Measurements from ENCODE around the gene LMNA. TPM values are rescaled to one million over a fixed set of nuclear protein-coding genes. Genes with fewer than 3 reads are reported as not detected.
A peak's percentile ranks its signal among the peaks of the same experiment; 100 is the strongest.

The LMNA gene
- total RNA-seq, 4 donors from 2014 or later: 201 to 295 (median 211) TPM

- TF ChIP-seq POLR2A (IDR thresholded peaks at IDR 0.05) (no peak), CTCF (IDR thresholded peaks at IDR 0.05) (no peak)
- Histone ChIP-seq H3K4me3 (peak overlapping the region in 1 of 4 donors; percentile 13), H3K36me3 (no peaks in the 10 kb centered on the region), H3K9me3 (no peaks in the 10 kb centered on the region), H3K27me3 (no peaks in the 10 kb centered on the region), H3K27ac (peak overlapping the region; percentile 76 to 95 (median 85)), H3K4me1 (peaks cover 10 to 73% (median 16%) of the 10 kb centered on the region in 4 donors)
- DNase-seq: no peak
Measured at GRCh38 chr1:156103521-156103947, 11.0 kb upstream of the LMNA start.

- Histone ChIP-seq H3K27me3 (no peaks in the 10 kb centered on the region), H3K27ac (peak overlapping the region; percentile 76 to 95 (median 85)), H3K36me3 (no peaks in the 10 kb centered on the region), H3K4me3 (peak overlapping the region in 1 of 4 donors; percentile 13), H3K4me1 (peaks cover 10 to 73% (median 16%) of the 10 kb centered on the region in 4 donors), H3K9me3 (no peaks in the 10 kb centered on the region)
- TF ChIP-seq POLR2A (IDR thresholded peaks at IDR 0.05) (no peak), CTCF (IDR thresholded peaks at IDR 0.05) (no peak)
- DNase-seq: peak in 2 of 3 donors; percentile 74 to 81
Measured at GRCh38 chr1:156104065-156104810, 10.3 kb upstream of the LMNA start.

GRCh38 chr1:156104861-156105832 is 9.4 kb upstream of the LMNA start:
- H3K4me1 ChIP-seq: peaks cover 10 to 69% (median 16%) of the 10 kb centered on the region in 4 donors
- H3K27me3 ChIP-seq: no peaks in the 10 kb centered on the region
- H3K27ac ChIP-seq: peak overlapping the region; percentile 76 to 95 (median 85)
- no peaks in the 10 kb centered on the region for H3K9me3 ChIP-seq
- peak overlapping the region; percentile 34 to 51 (median 48) for H3K4me3 ChIP-seq
- H3K36me3 ChIP-seq: no peaks in the 10 kb centered on the region
- TF ChIP-seq CTCF (IDR thresholded peaks at IDR 0.05): no peak
- TF ChIP-seq POLR2A (IDR thresholded peaks at IDR 0.05): no peak
- no peak for DNase-seq

- peaks cover 10 to 54% (median 16%) of the 10 kb centered on the region in 4 donors for H3K4me1 ChIP-seq
- H3K36me3 ChIP-seq: no peaks in the 10 kb centered on the region
- no peaks in the 10 kb centered on the region for H3K27me3 ChIP-seq
- TF ChIP-seq POLR2A (IDR thresholded peaks at IDR 0.05) (no peak), CTCF (IDR thresholded peaks at IDR 0.05) (no peak)
- peak overlapping the region; percentile 76 to 95 (median 85) for H3K27ac ChIP-seq
- H3K9me3 ChIP-seq: no peaks in the 10 kb centered on the region
- no peak for DNase-seq
- peak overlapping the region; percentile 34 to 51 (median 48) for H3K4me3 ChIP-seq
Measured at GRCh38 chr1:156106624-156107488, 7.7 kb upstream of the LMNA start.

GRCh38 chr1:156108057-156108456 is 6.5 kb upstream of the LMNA start:
- TF ChIP-seq POLR2A (IDR thresholded peaks at IDR 0.05) (no peak), CTCF (IDR thresholded peaks at IDR 0.05) (no peak)
- Histone ChIP-seq H3K4me1 (peaks cover 10 to 42% (median 14%) of the 10 kb centered on the region in 4 donors), H3K27ac (peak overlapping the region in 1 of 4 donors; percentile 10), H3K9me3 (no peaks in the 10 kb centered on the region), H3K36me3 (no peaks in the 10 kb centered on the region), H3K27me3 (no peaks in the 10 kb centered on the region), H3K4me3 (no peak overlapping the region)
- DNase-seq: no peak

All from Peyer's patch (tissue), 4 donors.